DND-41 (cell line): Measurements from ENCODE around the gene CACNA2D3.

Source experiments
- ATAC-seq: fragments of 200-7000 bp; cut with Tn5 transposase; 3 replicates; pipeline ENCODE4 v1.9.1; 2021; ENCODE audit warnings: low read depth; ENCODE audit not compliant: insufficient read depth
- DNase-seq: peaks from one replicate; pipeline ENCODE4 v3.0.0-alpha.2; 2020
- H2AFZ ChIP-seq: 2 replicates; pipeline ENCODE4 v1.6.0; 2012; ENCODE audit warnings: low read depth, low read length
- H3K27ac ChIP-seq: 2 replicates; pipeline ENCODE4 v1.5.1; 2012; ENCODE audit warnings: low read length, inconsistent platforms
- H3K27me3 ChIP-seq: fragments of 200-600 bp; sonication (generic); 2 replicates; pipeline ENCODE4 v1.6.0; 2012; ENCODE audit warnings: low read length, mild to moderate bottlenecking, inconsistent platforms; ENCODE audit not compliant: insufficient read depth, poor library complexity
- H3K36me3 ChIP-seq: 2 replicates; pipeline ENCODE4 v1.5.1; 2012; ENCODE audit warnings: low read length, inconsistent platforms; ENCODE audit not compliant: insufficient read depth
- H3K4me1 ChIP-seq: 2 replicates; pipeline ENCODE4 v1.5.1; 2012; ENCODE audit warnings: mild to moderate bottlenecking, low read length; ENCODE audit not compliant: insufficient read depth
- H3K4me2 ChIP-seq: 2 replicates; pipeline ENCODE4 v1.6.0; 2012; ENCODE audit warnings: mild to moderate bottlenecking, moderate library complexity, low read length, inconsistent platforms; ENCODE audit not compliant: insufficient read depth
- H3K4me3 ChIP-seq, 2 experiments: fragments of 200-600 bp in 1 of 2; shearing (Covaris generic) in 1 of 2; 2 replicates each; pipeline ENCODE4 v1.5.1; 2012 to 2016; ENCODE audit warnings: inconsistent platforms in 2 of 2, low read length in 2 of 2, mild to moderate bottlenecking in 2 of 2, low read depth in 1 of 2, moderate library complexity in 1 of 2
- H3K79me2 ChIP-seq: 2 replicates; pipeline ENCODE4 v1.6.0; 2012; ENCODE audit warnings: low read length, inconsistent platforms; ENCODE audit not compliant: insufficient read depth
- H3K9ac ChIP-seq: 2 replicates; pipeline ENCODE4 v1.6.0; 2012; ENCODE audit warnings: low read depth, mild to moderate bottlenecking, inconsistent platforms, low read length, moderate library complexity
- H3K9me3 ChIP-seq: 2 replicates; pipeline ENCODE4 v1.5.1; 2012; ENCODE audit warnings: low read length, moderate library complexity, mild to moderate bottlenecking, inconsistent platforms; ENCODE audit not compliant: insufficient read depth, severe bottlenecking
- H4K20me1 ChIP-seq: 2 replicates; pipeline ENCODE4 v1.6.0; 2012; ENCODE audit warnings: low read length; ENCODE audit not compliant: insufficient read depth
- CTCF ChIP-seq: IDR thresholded peaks from 2 replicates; pipeline ENCODE4 v1.5.1; 2012; ENCODE audit warnings: borderline replicate concordance, low read length, moderate library complexity, mild to moderate bottlenecking; ENCODE audit not compliant: poor library complexity, severe bottlenecking; ENCODE audit errors: extremely low read depth
- EZH2 ChIP-seq: IDR thresholded peaks from 3 replicates; pipeline ENCODE4 v1.6.1; 2012; ENCODE audit warnings: borderline replicate concordance, low read depth, mild to moderate bottlenecking, moderate library complexity, low read length, inconsistent platforms; ENCODE audit not compliant: severe bottlenecking

CACNA2D3 gene

GRCh38 chr3:54270816-54271526 is 148.6 kb downstream of the CACNA2D3 start:
- no peak overlapping the region for H3K9ac ChIP-seq
- H3K27ac ChIP-seq: no peak overlapping the region
- H3K79me2 ChIP-seq: no peaks in the 10 kb centered on the region
- H3K36me3 ChIP-seq: no peaks in the 10 kb centered on the region
- H3K9me3 ChIP-seq: no peaks in the 10 kb centered on the region
- no peak overlapping the region for H3K4me2 ChIP-seq
- H4K20me1 ChIP-seq: no peaks in the 10 kb centered on the region
- ATAC-seq (no peak), DNase-seq (no peak)
- no peak overlapping the region for H2AFZ ChIP-seq
- H3K4me1 ChIP-seq: no peaks in the 10 kb centered on the region
- no peak overlapping the region for H3K4me3 ChIP-seq
- H3K27me3 ChIP-seq: no peaks in the 10 kb centered on the region
- TF ChIP-seq CTCF: no peak

DNA sequence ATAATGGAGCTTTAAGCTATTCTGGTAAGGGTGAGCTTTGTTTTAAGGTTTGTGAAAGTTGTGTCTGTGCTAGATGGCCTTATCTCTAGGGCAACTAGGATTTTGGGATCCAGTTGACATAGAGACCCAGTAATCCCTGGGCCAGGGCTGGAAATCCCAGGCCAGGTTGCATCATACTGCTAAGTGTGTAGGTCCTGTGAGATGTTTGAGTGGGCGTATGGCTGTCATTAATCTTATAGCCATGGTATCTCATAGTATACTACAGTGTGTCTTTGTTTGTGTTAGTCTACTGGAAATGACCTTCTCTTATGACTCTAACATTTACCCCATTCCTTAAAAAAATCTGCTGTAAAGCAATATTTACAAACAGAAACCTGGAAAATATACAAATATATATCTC is 151.4 kb downstream of the CACNA2D3 start:
- H3K4me2 ChIP-seq: no peak overlapping the region

GRCh38 chr3:54274607-54275006 is 152.3 kb downstream of the CACNA2D3 start:
- ATAC-seq: no peak
- no peak overlapping the region for H3K9ac ChIP-seq
- no peaks in the 10 kb centered on the region for H3K36me3 ChIP-seq
- H4K20me1 ChIP-seq: no peaks in the 10 kb centered on the region
- no peaks in the 10 kb centered on the region for H3K9me3 ChIP-seq
- no peak for TF ChIP-seq EZH2
- TF ChIP-seq CTCF: no peak
- no peak overlapping the region for H3K27ac ChIP-seq
- H3K4me1 ChIP-seq: no peaks in the 10 kb centered on the region
- H3K27me3 ChIP-seq: no peaks in the 10 kb centered on the region
- no peak overlapping the region for H2AFZ ChIP-seq
- DNase-seq: no peak
- H3K4me2 ChIP-seq: no peak overlapping the region
- no peaks in the 10 kb centered on the region for H3K79me2 ChIP-seq
- no peak overlapping the region for H3K4me3 ChIP-seq

More for the DNA sequence above, 151.4 kb downstream of the CACNA2D3 start:
- ATAC-seq (no peak), DNase-seq (no peak)
- Histone ChIP-seq H3K27ac (no peak overlapping the region), H3K4me3 (no peak overlapping the region), H3K9me3 (no peaks in the 10 kb centered on the region), H3K36me3 (no peaks in the 10 kb centered on the region), H2AFZ (no peak overlapping the region), H3K4me1 (no peaks in the 10 kb centered on the region), H3K27me3 (no peaks in the 10 kb centered on the region), H3K79me2 (no peaks in the 10 kb centered on the region), H4K20me1 (no peaks in the 10 kb centered on the region), H3K9ac (no peak overlapping the region)
- TF ChIP-seq EZH2 (no peak), CTCF (no peak)
